A549 treated with RU486 at 1 μM for 4 hours (cell line): ENCODE measurements around the gene EIF2B4. TPM values are rescaled to one million over a fixed set of nuclear protein-coding genes. Genes with fewer than 3 reads are reported as not detected.

Experiments used
- total RNA-seq: library from RNA; stranded (reverse); fragments of 200-300 nt; extraction: Qiagen RNA extraction; gene quantifications from 5 replicates; pipeline ENCODE4 v1.2.3, GENCODE V29; 2022; ENCODE audit warnings: low read depth

The EIF2B4 gene
- 52.9 to 65.7 TPM (median 58.5 TPM) in 5 replicates for total RNA-seq

DNA sequence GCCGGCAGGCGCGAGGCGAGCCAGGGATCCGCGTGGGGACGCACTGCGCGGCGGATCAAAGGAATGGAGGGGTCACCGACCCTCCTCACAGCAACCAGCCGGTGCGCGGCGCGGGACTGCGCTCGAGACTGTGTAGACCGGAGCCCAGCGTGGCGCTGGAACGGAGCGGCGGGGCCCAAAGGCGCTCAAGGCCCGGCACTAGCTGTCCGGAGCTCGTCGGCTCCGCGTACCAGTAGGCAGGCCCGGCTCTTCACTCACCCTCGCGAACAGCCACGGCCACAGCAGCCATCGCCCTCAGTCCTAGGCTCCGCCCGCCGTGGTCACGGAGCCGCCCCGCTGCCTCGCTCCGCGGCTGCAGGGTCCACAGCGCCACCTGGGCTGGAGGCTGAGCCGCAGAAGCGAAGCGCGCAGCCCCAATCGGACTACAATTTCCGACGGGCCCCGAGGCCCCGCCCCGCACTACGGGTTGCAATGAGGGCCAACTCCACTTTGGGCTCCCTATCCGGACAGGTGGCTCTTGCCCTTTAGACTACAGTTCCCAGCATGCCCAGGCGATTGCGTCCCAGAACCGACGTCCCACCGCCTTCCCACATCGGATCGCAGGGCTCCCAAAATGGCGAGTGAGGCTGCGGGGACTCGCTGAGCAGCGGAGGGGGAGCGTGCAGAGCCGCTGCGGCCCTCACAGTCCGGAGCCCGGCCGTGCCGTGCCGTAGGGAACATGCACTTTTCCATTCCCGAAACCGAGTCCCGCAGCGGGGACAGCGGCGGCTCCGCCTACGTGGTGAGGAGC, at the start of gene EIF2B4, which contains the start of gene SNX17:
Gene EIF2B4 (minus strand): TSS at position 313 of the 790 bp plus-strand sequence. CDS start 24 bp downstream, at position 289.
Gene SNX17 (plus strand): TSS at position 591 of the 790 bp plus-strand sequence. CDS start 128 bp downstream, at position 719.

GRCh38 chr2:27409321-27410073, 39.4 kb upstream of the EIF2B4 start, which contains the start of gene PPM1G:
Gene PPM1G (minus strand): TSS chr2:27409591. CDS start chr2:27409422, 169 bp downstream.

DNA sequence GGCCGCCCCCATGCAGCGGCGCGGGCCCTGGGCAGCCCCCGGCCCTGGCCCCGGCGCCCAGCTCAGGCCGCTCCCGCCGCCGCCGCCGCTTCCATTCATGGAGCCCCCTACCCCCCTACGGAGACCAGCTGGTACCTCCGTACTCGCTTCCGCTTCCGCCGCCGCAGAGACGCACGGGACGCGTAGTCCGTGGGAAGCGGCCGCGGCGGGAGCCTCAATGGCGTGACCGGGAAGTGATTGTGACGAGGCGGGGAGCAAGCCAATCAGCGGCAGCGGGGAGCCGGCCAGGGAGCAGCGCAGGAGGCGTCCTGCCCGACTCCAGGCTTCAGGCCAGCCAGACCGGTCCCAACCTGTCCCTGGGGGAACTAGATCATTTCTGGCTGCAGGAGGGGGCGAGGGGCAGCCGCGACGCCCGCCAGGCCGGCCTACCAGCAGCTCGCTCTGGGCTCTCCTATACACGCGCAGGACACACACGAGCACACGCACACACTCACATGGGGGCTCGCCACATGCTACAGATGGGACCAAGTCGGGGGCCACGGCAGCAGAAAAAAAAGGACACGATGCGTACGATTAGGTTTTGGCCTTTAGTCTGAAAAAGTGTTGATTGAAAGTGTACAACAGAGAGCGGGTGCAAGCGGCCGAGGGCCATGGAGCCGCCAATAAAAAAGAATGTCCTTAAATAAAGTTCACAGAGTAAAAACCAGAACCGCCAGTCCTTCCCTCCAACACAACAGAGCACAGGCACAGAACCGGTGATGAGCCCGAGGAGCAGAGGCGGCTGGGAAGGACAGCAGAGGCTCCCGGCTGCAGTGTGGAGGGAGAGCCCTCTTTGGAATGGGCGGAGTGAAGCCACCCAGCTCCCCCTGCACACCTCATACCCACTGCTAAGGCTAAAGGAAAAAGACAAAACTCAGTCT, 10.7 kb upstream of the EIF2B4 start, which contains the start of gene ZNF513:
Gene ZNF513 (minus strand): TSS at position 109 of the 920 bp plus-strand sequence. CDS start 208 bp downstream, outside the sequence.

DNA sequence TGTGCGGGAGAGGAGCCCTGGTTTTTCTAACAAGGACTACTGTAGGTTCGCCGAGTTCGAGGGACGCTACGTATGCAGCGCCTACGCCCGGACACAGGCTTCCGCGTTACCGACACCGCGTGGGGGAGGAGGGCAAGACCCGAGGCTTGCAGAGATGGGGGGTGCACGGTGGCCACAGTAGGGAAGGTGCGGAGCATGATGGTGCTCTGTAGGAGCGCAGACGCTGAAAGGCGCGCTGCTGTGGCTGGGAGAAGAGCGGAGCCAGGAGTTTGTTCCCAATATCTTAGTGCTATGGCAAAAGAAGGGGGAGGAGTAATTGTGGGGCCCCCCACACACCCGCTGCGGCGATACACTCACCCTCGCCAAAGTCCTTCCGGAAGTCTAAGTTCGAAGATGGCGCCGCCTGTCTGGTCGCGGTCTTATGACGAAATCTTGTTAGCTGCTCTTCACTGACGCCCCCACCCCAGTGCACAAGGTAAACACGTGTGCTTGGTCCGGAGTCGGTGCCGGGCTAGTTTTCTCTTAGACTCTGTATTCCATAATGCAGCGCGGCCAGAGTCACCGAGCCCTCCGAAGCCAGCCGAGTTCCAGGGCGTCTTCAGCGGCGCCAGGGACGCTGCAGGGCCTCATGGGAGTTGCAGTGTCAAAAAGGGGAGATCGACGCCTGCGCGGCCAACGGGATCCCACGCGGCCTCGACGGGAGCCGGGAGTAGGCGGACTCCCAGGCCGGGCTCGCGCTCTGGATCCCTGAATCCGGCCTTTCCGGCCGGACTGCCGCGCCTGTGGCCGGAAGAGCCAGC, 13.6 kb downstream of the EIF2B4 start, which contains the start of gene GTF3C2:
Gene GTF3C2 (minus strand): TSS at position 383 of the 800 bp plus-strand sequence. CDS start 13,210 bp downstream, outside the sequence.

GRCh38 chr2:27322766-27323595, 47.2 kb downstream of the EIF2B4 start, which contains the start of gene MPV17:
Gene MPV17 (minus strand): TSS chr2:27323097. CDS start chr2:27322517, 580 bp downstream.

Other genes starting within 250 kb of the EIF2B4 start
- gene ABHD1, start 246.5 kb downstream of the EIF2B4 start, total RNA-seq, result 0.75 to 1.5 TPM (median 1.3 TPM) in 5 replicates
- gene PREB, start 235.7 kb downstream of the EIF2B4 start, total RNA-seq, result 46.4 to 65.5 TPM (median 62.6 TPM) in 5 replicates
- gene PRR30, start 230.9 kb downstream of the EIF2B4 start, total RNA-seq, result not detected in 5 replicates
- not detected in 5 replicates for gene TCF23, start 221.3 kb downstream of the EIF2B4 start, total RNA-seq
- gene ATRAID, start 158.3 kb downstream of the EIF2B4 start, total RNA-seq, result 207 to 224 TPM (median 215 TPM) in 5 replicates
- gene SLC5A6, start 158.1 kb downstream of the EIF2B4 start, total RNA-seq, result 64.9 to 70.5 TPM (median 69.7 TPM) in 5 replicates
- gene CAD, start 153.0 kb downstream of the EIF2B4 start, total RNA-seq, result 50.1 to 70.8 TPM (median 60.1 TPM) in 5 replicates
- 2.5 to 3.8 TPM (median 3.8 TPM) in 5 replicates for gene SLC30A3, start 107.3 kb downstream of the EIF2B4 start, total RNA-seq
- gene DNAJC5G, start 94.9 kb downstream of the EIF2B4 start, total RNA-seq, result not detected in 5 replicates
- gene TRIM54, start 87.9 kb downstream of the EIF2B4 start, total RNA-seq, result 0.46 to 0.95 TPM (median 0.48 TPM) in 5 replicates
- gene UCN, start 61.9 kb downstream of the EIF2B4 start, total RNA-seq, result 0.71 to 2.2 TPM (median 1.8 TPM) in 5 replicates
- 69.2 to 99.8 TPM (median 85.7 TPM) in 5 replicates for gene MPV17, start 47.2 kb downstream of the EIF2B4 start, total RNA-seq
- 55.1 to 68.3 TPM (median 62.9 TPM) in 5 replicates for gene GTF3C2, start 13.6 kb downstream of the EIF2B4 start, total RNA-seq
- 126 to 150 TPM (median 142 TPM) in 5 replicates for gene SNX17, start 278 bp upstream of the EIF2B4 start, total RNA-seq
- 9.6 to 15.2 TPM (median 13.8 TPM) in 5 replicates for gene ZNF513, start 10.4 kb upstream of the EIF2B4 start, total RNA-seq
- 171 to 187 TPM (median 176 TPM) in 5 replicates for gene PPM1G, start 39.3 kb upstream of the EIF2B4 start, total RNA-seq
- gene NRBP1, start 58.3 kb upstream of the EIF2B4 start, total RNA-seq, result 125 to 139 TPM (median 132 TPM) in 5 replicates
- 0.66 to 1.1 TPM (median 0.73 TPM) in 5 replicates for gene KRTCAP3, start 72.0 kb upstream of the EIF2B4 start, total RNA-seq
- 6.9 to 9.3 TPM (median 8.3 TPM) in 5 replicates for gene IFT172, start 119.4 kb upstream of the EIF2B4 start, total RNA-seq
- gene FNDC4, start 124.9 kb upstream of the EIF2B4 start, total RNA-seq, result 2.1 to 5.5 TPM (median 4.2 TPM) in 5 replicates
- gene GCKR, start 126.5 kb upstream of the EIF2B4 start, total RNA-seq, result 0.17 to 0.62 TPM (median 0.42 TPM) in 4 of 5 replicates, not detected in the other
- 13.5 to 19.0 TPM (median 17.1 TPM) in 5 replicates for gene ZNF512, start 212.7 kb upstream of the EIF2B4 start, total RNA-seq